Peyer's patch (tissue), 4 donors: Measurements from ENCODE around the gene MYO15A. TPM values are rescaled to one million over a fixed set of nuclear protein-coding genes. Genes with fewer than 3 reads are reported as not detected.

Source experiments
- DNase-seq, 3 donors: peaks; one replicate each; pipeline ENCODE4 v3.0.0-alpha.2; 2017 to 2019
- H3K27ac ChIP-seq, 4 donors: fragments of 200-600 bp; sonication (generic); one replicate each; pipeline ENCODE4 v1.5.1; 2016 to 2019
- H3K27me3 ChIP-seq, 2 donors: fragments of 200-600 bp; sonication (generic); one replicate each; pipeline ENCODE4 v1.5.1; 2019
- H3K36me3 ChIP-seq, 3 donors: fragments of 200-600 bp; sonication (generic); one replicate each; pipeline ENCODE4 v1.5.1; 2016 to 2019
- H3K4me1 ChIP-seq, 4 donors: fragments of 200-600 bp; sonication (generic); one replicate each; pipeline ENCODE4 v1.5.1; 2016 to 2019
- H3K4me3 ChIP-seq, 4 donors: fragments of 200-600 bp; sonication (generic); 1 replicate in 3 of 4; 2 replicates in 1 of 4; pipeline ENCODE4 v1.5.1; 2016 to 2019; ENCODE audit warnings: mild to moderate bottlenecking in 1 of 4
- H3K9me3 ChIP-seq, 4 donors: fragments of 200-600 bp; sonication (generic); one replicate each; pipeline ENCODE4 v1.5.1; 2016 to 2019; ENCODE audit warnings: mild to moderate bottlenecking in 1 of 4
- POLR2A ChIP-seq, 2 donors: fragments of 450-650 bp; IDR thresholded peaks; one replicate each; pipeline ENCODE4 v1.5.1; 2017; ENCODE audit warnings: antibody characterized with exemption in 2 of 2, mild to moderate bottlenecking in 2 of 2, moderate library complexity in 2 of 2
- total RNA-seq, 4 donors: library from RNA; depleted of rRNA; stranded (reverse); fragments of >200 nt; gene quantifications; one replicate each; pipeline ENCODE4 v1.1.0, GENCODE V29; 2016
- TF ChIP-seq, protein P1 (sequence below), 6 experiments: fragments of 450-650 bp in 4 of 6; fragments of 200-600 bp in 2 of 6; sonication (generic) in 1 of 6; IDR thresholded peaks; one replicate each; pipeline ENCODE4 v1.5.1; 2017 to 2019; ENCODE audit warnings: antibody characterized with exemption in 6 of 6, mild to moderate bottlenecking in 3 of 6, moderate library complexity in 1 of 6

Gene MYO15A
- total RNA-seq, 4 donors from 2014 or later = 3.6 to 5.0 (median 3.8) TPM; not detected in 1

DNA sequence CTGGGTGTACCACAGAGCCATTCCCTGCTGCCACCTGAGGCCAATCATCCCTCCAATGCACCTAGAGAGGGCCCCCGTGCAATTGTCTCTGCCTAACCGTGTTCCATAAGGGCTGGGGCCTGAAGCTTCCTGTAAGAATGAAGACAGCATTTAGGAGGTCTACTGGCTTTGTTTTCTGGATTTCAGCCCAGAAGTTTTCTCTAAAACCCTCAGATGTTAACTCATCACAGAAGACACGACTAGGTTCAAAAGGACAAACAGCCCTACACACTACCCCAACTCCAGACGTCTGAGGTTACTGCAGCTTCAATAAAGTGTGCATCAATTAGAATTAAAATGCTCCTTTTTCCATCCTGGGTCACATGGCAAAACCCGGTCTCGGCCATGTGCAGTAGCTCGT is 31.6 kb upstream of the MYO15A start:
- Histone ChIP-seq H3K36me3 (no peaks in the 10 kb centered on the region), H3K27ac (no peak overlapping the region), H3K9me3 (no peaks in the 10 kb centered on the region), H3K4me1 (no peaks in the 10 kb centered on the region), H3K27me3 (no peaks in the 10 kb centered on the region), H3K4me3 (no peak overlapping the region)
- DNase-seq = no peak
- TF ChIP-seq, protein P1, sequence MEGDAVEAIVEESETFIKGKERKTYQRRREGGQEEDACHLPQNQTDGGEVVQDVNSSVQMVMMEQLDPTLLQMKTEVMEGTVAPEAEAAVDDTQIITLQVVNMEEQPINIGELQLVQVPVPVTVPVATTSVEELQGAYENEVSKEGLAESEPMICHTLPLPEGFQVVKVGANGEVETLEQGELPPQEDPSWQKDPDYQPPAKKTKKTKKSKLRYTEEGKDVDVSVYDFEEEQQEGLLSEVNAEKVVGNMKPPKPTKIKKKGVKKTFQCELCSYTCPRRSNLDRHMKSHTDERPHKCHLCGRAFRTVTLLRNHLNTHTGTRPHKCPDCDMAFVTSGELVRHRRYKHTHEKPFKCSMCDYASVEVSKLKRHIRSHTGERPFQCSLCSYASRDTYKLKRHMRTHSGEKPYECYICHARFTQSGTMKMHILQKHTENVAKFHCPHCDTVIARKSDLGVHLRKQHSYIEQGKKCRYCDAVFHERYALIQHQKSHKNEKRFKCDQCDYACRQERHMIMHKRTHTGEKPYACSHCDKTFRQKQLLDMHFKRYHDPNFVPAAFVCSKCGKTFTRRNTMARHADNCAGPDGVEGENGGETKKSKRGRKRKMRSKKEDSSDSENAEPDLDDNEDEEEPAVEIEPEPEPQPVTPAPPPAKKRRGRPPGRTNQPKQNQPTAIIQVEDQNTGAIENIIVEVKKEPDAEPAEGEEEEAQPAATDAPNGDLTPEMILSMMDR (IDR thresholded peaks at IDR 0.05) = no peak
- TF ChIP-seq POLR2A (IDR thresholded peaks at IDR 0.05) = no peak

DNA sequence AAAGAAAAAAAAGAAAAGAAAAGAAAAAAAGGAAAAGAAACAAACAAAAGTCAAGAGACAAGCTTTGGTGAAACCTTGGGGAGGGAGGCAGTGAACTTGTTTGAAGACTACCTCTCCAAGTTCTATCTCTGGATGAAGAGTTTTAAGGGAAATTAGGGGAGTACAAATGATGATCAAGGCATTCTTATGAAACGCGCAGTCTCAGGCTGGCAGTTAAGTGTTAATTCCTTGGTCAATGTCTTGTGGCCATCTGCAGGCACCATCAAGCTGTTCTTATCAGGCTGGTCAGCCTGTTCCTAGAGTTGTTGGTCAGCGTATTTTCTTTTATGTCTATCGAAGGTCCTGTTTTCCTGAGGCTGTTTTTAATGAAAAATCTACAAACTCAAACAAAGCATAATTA is 29.0 kb upstream of the MYO15A start:
- TF ChIP-seq POLR2A (IDR thresholded peaks at IDR 0.05) = no peak
- DNase-seq = no peak
- H3K27me3 ChIP-seq = no peaks in the 10 kb centered on the region
- H3K9me3 ChIP-seq = no peaks in the 10 kb centered on the region
- no peaks in the 10 kb centered on the region for H3K36me3 ChIP-seq
- no peak overlapping the region for H3K27ac ChIP-seq
- no peaks in the 10 kb centered on the region for H3K4me1 ChIP-seq
- H3K4me3 ChIP-seq = no peak overlapping the region

DNA sequence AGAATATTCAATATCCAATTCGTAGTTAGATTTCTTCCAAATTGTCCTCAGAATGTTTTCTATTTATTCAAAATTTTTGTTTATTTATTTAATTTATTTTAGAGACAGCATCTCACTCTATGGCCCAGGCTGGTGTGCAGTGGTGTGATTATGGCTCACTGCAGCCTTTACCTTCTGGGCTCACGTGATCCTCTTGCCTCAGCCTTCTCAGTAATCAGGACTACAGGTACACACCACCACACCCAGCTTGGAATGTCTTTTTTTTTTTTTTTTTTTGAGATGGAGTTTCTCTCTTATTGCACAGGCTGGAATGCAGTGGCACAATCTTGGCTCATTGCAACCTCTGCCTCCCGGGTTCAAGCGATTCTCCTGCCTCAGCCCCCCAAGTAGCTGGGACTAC is 24.3 kb upstream of the MYO15A start:
- no peak overlapping the region for H3K27ac ChIP-seq
- TF ChIP-seq, protein P1 (IDR thresholded peaks at IDR 0.05) = no peak
- TF ChIP-seq POLR2A (IDR thresholded peaks at IDR 0.05) = no peak
- H3K4me1 ChIP-seq = peaks cover 0 to 12% (median 2%) of the 10 kb centered on the region in 4 donors
- no peaks in the 10 kb centered on the region for H3K36me3 ChIP-seq
- no peaks in the 10 kb centered on the region for H3K9me3 ChIP-seq
- no peak for DNase-seq
- H3K4me3 ChIP-seq = no peak overlapping the region
- H3K27me3 ChIP-seq = no peaks in the 10 kb centered on the region

DNA sequence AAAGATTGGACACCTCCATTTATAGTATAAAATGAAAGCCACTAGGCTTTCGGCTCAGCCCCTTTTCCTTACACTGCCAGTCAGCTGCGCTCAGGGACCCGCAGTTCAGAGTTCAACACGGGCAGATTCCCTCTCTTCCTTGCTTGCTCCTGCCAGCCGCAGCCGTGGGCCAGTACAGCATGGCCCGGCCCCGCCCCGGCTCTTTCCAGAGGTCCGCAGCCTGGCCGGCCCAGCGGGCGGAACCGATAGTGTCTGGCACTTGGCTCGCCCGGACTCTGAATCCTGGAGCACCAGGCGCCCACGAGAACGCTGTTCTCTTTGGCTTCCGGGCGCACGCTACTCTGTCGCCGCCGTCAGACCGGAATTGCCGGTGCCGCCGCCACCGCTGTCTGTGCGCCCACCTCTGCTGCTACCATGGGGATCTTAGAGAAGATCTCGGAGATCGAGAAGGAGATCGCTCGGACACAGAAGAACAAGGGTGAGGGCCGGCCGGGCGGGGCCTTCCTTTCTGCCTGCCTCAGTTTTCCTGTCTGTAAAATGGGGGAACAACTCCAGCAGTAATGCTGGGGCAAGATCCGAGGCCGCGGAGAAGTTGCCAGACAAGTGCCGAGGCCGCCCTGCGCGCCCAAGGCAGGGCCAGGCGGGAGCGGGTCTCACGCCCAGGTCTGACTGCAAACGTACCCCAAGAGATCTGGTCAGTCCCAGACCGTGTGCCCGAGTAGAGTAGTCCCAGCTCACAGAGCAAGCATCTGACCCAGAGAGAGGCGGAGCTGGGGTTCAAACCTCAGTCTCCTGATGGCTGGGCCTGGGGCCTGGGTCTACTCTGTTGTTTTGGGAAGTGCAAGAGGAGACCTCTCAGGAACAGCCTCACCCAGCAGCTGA is 20.7 kb upstream of the MYO15A start, which contains the start of gene DRG2:
TSS of gene DRG2 (plus strand) at position 339 of the 882 bp plus-strand sequence. CDS start at position 415, 76 bp downstream.
- peak within 1 kb of the TSS; percentile 68 to 96 (median 82) for H3K4me3 ChIP-seq
- H3K27ac ChIP-seq = peak within 1 kb of the TSS; percentile 72 to 84 (median 79)
- peaks cover 0 to 10% (median 0%) of the 10 kb centered on the region in 3 donors for H3K36me3 ChIP-seq
- DNase-seq = peak; percentile 84 to 94 (median 94)
- TF ChIP-seq, protein P1 (IDR thresholded peaks at IDR 0.05) = peak in 3 of 6 experiments; percentile 16 to 29 (median 18)
- peak; percentile 55 to 56 for TF ChIP-seq POLR2A (IDR thresholded peaks at IDR 0.05)
- H3K27me3 ChIP-seq = no peaks in the 10 kb centered on the region
- H3K9me3 ChIP-seq = no peaks in the 10 kb centered on the region
- H3K4me1 ChIP-seq = peaks cover 0 to 12% (median 2%) of the 10 kb centered on the region in 4 donors

DNA sequence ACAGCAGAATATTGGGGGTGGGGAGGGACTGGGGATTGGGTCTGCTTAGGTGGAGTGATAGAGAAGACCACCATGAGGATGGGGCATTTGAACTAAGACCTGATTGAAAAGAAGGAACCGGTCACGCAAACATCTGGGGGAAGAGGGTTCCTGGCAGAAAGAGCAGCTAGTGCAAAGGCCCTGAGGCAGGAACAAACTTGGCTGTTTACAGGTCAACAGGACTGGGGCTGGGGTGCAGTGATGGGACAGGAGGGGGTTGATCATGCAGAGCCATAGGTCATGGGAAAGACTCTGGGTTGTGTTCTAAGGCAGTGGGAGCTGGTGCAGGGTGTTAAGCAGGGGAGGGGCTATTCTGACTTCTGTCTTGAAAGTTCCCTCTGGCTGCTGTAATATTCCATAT is 18.9 kb upstream of the MYO15A start:
- TF ChIP-seq, protein P1 (IDR thresholded peaks at IDR 0.05) = no peak
- TF ChIP-seq POLR2A (IDR thresholded peaks at IDR 0.05) = no peak
- no peak overlapping the region for H3K27ac ChIP-seq
- H3K27me3 ChIP-seq = no peaks in the 10 kb centered on the region
- no peak for DNase-seq
- peaks cover 0 to 12% (median 2%) of the 10 kb centered on the region in 4 donors for H3K4me1 ChIP-seq
- H3K4me3 ChIP-seq = no peak overlapping the region
- H3K9me3 ChIP-seq = no peaks in the 10 kb centered on the region
- H3K36me3 ChIP-seq = peaks cover 0 to 20% (median 0%) of the 10 kb centered on the region in 3 donors
